Forelimb muscle (tissue), 1 donor: ENCODE data around the gene MUC5AC. TPM values are rescaled to one million over a fixed set of nuclear protein-coding genes. Genes with fewer than 3 reads are reported as not detected.
"Not testable (repeated sequence)": the region's sequence is repeated elsewhere in the genome, so short reads cannot be mapped to it uniquely, and the experiment has no call there.

Source experiments
- DNase-seq: peaks from one replicate; pipeline ENCODE4 v3.0.0-alpha.2; 2013; ENCODE audit warnings: low read depth
- polyA plus RNA-seq: library from polyadenylated mRNA; unstranded; fragments of 120-200 nt; gene quantifications from one replicate; pipeline ENCODE4 v1.2.1, GENCODE V29; 2013; ENCODE audit not compliant: insufficient read length

The MUC5AC gene
- polyA plus RNA-seq, 1 donor: not detected

- no peak for DNase-seq
Measured at GRCh38 chr11:1148752-1149180, 9.0 kb upstream of the MUC5AC start.

GRCh38 chr11:1149545-1149944, 8.2 kb upstream of the MUC5AC start:
- DNase-seq: no peak

GRCh38 chr11:1150116-1150515, 7.6 kb upstream of the MUC5AC start:
- DNase-seq: no peak

GRCh38 chr11:1150769-1151365, 6.9 kb upstream of the MUC5AC start:
- DNase-seq: peak; percentile 0

- DNase-seq: no peak
Measured at GRCh38 chr11:1151366-1152315, 6.1 kb upstream of the MUC5AC start.

- DNase-seq: no peak
Measured at GRCh38 chr11:1152316-1153104, 5.2 kb upstream of the MUC5AC start.

GRCh38 chr11:1153105-1153950, 4.4 kb upstream of the MUC5AC start:
- DNase-seq: no peak

GRCh38 chr11:1153951-1154493, 3.7 kb upstream of the MUC5AC start:
- DNase-seq: no peak

- DNase-seq: not testable (repeated sequence)
Measured at GRCh38 chr11:1154656-1155055, 3.1 kb upstream of the MUC5AC start.

- no peak for DNase-seq
Measured at GRCh38 chr11:1155274-1155693, 2.5 kb upstream of the MUC5AC start.

GRCh38 chr11:1156506-1157340, 1.0 kb upstream of the MUC5AC start:
- no peak for DNase-seq

- DNase-seq: no peak
Measured at GRCh38 chr11:1157341-1157644, 460 bp upstream of the MUC5AC start.

- DNase-seq: no peak
Measured at GRCh38 chr11:1158681-1159487, 1.1 kb downstream of the MUC5AC start.

GRCh38 chr11:1159488-1160220, 1.9 kb downstream of the MUC5AC start:
- DNase-seq: not testable (repeated sequence)

GRCh38 chr11:1160231-1161101, 2.7 kb downstream of the MUC5AC start:
- DNase-seq: no peak

GRCh38 chr11:1161410-1162137, 3.8 kb downstream of the MUC5AC start:
- DNase-seq: no peak

- DNase-seq: no peak
Measured at GRCh38 chr11:1162138-1162475, 4.4 kb downstream of the MUC5AC start.
